Vagina (tissue), 2 donors: Measurements from ENCODE around the gene PLEKHD1. TPM values are rescaled to one million over a fixed set of nuclear protein-coding genes. Genes with fewer than 3 reads are reported as not detected.
A peak's percentile ranks its signal among the peaks of the same experiment; 100 is the strongest.

Experiments used
- DNase-seq, 2 donors: peaks; one replicate each; pipeline ENCODE4 v3.0.0-alpha.2; 2017; ENCODE audit errors: extremely low spot score in 2 of 2
- H3K27ac ChIP-seq: fragments of 200-600 bp; sonication (generic); one replicate; pipeline ENCODE4 v1.5.1; 2019
- H3K27me3 ChIP-seq: fragments of 200-600 bp; sonication (generic); one replicate; pipeline ENCODE4 v1.5.1; 2019
- H3K36me3 ChIP-seq, 2 donors: fragments of 200-600 bp; sonication (generic); one replicate each; pipeline ENCODE4 v1.5.1; 2017 to 2019
- H3K4me1 ChIP-seq: fragments of 200-600 bp; sonication (generic); one replicate; pipeline ENCODE4 v1.5.1; 2019
- H3K4me3 ChIP-seq, 2 donors: fragments of 200-600 bp; sonication (generic); 1 replicate in 1 of 2; 2 replicates in 1 of 2; pipeline ENCODE4 v1.5.1; 2016 to 2019
- H3K9me3 ChIP-seq: fragments of 200-600 bp; sonication (generic); one replicate; pipeline ENCODE4 v1.5.1; 2019
- POLR2A ChIP-seq, 2 donors: fragments of 450-650 bp; IDR thresholded peaks; one replicate each; pipeline ENCODE4 v1.6.1; 2017; ENCODE audit warnings: antibody characterized with exemption in 2 of 2, mild to moderate bottlenecking in 2 of 2, moderate library complexity in 2 of 2
- POLR2AphosphoS5 ChIP-seq, 2 donors: sonication (generic); formaldehyde crosslinking; IDR thresholded peaks; one replicate each; pipeline ENCODE4 v1.9.0; 2017; ENCODE audit warnings: antibody characterized with exemption in 2 of 2, mild to moderate bottlenecking in 2 of 2, low read depth in 1 of 2; ENCODE audit not compliant: insufficient read depth in 1 of 2
- intact Hi-C: fragments of 100-400 bp; cut with DNase I; formaldehyde crosslinking; loops from one replicate; pipeline ENCODE4 v1.15.1; 2023
- total RNA-seq: library from RNA; depleted of rRNA; stranded (reverse); fragments of >200 nt; gene quantifications from one replicate; pipeline ENCODE4 v1.2.3, GENCODE V29; 2016
- TF ChIP-seq, protein P1 (sequence below), 3 experiments: fragments of 450-650 bp in 2 of 3; fragments of 200-600 bp in 1 of 3; sonication (generic) in 1 of 3; IDR thresholded peaks; one replicate each; pipeline ENCODE4 v1.5.1; 2017 to 2019; ENCODE audit warnings: antibody characterized with exemption in 3 of 3, mild to moderate bottlenecking in 2 of 3, moderate library complexity in 2 of 3

The PLEKHD1 gene
- total RNA-seq, 1 donor from 2014 or later = not detected

DNA sequence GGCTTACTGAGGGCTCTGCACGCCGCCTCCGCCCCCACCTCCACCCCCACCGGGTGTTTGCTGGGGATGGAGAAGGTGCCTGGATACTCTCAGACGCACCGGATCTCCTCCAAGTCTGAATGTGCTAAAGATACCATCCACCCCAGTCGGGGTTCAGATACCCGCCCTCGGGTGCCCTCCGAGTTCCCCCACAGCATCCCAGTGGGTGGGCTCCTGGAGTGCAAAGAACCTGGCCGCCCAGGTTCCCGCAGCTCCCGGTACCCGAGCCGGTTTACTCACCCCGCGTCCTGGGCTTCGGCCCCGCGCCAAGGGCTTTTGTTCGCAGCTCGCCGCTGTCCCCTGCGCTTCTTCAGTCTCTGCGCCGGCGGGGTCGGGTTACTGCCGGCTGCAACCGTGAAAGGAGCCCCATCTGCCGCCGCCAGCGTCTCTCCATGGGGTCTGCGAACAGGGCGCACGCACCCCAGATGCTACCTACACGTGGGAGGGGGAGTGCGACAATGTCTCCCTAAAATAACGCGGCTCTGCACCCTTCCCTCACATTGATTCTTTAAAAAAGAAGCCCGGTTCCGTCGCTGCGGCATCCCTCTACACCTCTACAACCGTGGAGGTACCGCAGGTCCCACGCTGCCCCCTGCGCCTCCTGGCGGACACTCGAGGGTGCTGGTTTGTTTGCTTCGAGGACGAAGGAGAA lies 89.9 kb downstream of the PLEKHD1 start, which contains the start of gene CCDC177:
CCDC177 (minus strand) TSS at position 609 of the 691 bp plus-strand sequence. CDS start 1,249 bp downstream, outside the sequence.
- peak in 1 of 2 donors; percentile 28 for TF ChIP-seq POLR2AphosphoS5 (IDR thresholded peaks at IDR 0.05; ENCODE audit: insufficient read depth in 1 of 2, low read depth in 1 of 2)
- TF ChIP-seq, protein P1, sequence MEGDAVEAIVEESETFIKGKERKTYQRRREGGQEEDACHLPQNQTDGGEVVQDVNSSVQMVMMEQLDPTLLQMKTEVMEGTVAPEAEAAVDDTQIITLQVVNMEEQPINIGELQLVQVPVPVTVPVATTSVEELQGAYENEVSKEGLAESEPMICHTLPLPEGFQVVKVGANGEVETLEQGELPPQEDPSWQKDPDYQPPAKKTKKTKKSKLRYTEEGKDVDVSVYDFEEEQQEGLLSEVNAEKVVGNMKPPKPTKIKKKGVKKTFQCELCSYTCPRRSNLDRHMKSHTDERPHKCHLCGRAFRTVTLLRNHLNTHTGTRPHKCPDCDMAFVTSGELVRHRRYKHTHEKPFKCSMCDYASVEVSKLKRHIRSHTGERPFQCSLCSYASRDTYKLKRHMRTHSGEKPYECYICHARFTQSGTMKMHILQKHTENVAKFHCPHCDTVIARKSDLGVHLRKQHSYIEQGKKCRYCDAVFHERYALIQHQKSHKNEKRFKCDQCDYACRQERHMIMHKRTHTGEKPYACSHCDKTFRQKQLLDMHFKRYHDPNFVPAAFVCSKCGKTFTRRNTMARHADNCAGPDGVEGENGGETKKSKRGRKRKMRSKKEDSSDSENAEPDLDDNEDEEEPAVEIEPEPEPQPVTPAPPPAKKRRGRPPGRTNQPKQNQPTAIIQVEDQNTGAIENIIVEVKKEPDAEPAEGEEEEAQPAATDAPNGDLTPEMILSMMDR (IDR thresholded peaks at IDR 0.05) = peak in 2 of 3 experiments; percentile 60 to 74
- TF ChIP-seq POLR2A (IDR thresholded peaks at IDR 0.05) = no peak
- Histone ChIP-seq H3K27me3 (no peaks in the 10 kb centered on the region), H3K9me3 (no peaks in the 10 kb centered on the region), H3K36me3 (no peaks in the 10 kb centered on the region), H3K4me3 (peak within 1 kb of the TSS; percentile 27 to 53), H3K4me1 (peaks cover 27% of the 10 kb centered on the region), H3K27ac (no peak within 1 kb of the TSS)
- intact Hi-C loops = loop anchor here (10.0 kb wide), 1 partner anchor 1010 kb away; no protein-coding TSS in a partner anchor
- DNase-seq = no peak

DNA sequence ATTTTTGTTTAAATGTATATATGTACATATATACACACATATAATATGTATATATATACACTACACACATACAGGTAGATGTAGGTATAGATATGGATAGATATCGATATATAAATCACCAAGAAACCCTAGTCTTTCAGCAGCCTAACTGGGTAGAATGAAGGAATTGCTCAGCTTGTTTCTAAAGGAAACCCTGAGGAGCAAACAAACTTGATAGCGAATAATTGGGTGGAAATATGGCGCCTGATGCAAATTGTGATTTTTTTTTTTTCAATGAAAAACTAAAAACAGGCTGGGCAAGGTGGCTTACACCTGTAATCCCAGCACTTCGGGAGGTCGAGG lies 90.4 kb downstream of the PLEKHD1 start:
- no peak overlapping the region for H3K4me3 ChIP-seq
- H3K27me3 ChIP-seq = no peaks in the 10 kb centered on the region
- H3K9me3 ChIP-seq = no peaks in the 10 kb centered on the region
- TF ChIP-seq POLR2A (IDR thresholded peaks at IDR 0.05) (no peak), POLR2AphosphoS5 (IDR thresholded peaks at IDR 0.05; ENCODE audit: insufficient read depth in 1 of 2, low read depth in 1 of 2) (peak in 1 of 2 donors; percentile 4)
- TF ChIP-seq, protein P1 (IDR thresholded peaks at IDR 0.05) = peak in 1 of 3 experiments; percentile 11
- intact Hi-C loops = loop anchor here (10.0 kb wide), 1 partner anchor 1010 kb away; no protein-coding TSS in a partner anchor
- no peak overlapping the region for H3K27ac ChIP-seq
- H3K36me3 ChIP-seq = no peaks in the 10 kb centered on the region
- no peak for DNase-seq
- peaks cover 27% of the 10 kb centered on the region for H3K4me1 ChIP-seq

DNA sequence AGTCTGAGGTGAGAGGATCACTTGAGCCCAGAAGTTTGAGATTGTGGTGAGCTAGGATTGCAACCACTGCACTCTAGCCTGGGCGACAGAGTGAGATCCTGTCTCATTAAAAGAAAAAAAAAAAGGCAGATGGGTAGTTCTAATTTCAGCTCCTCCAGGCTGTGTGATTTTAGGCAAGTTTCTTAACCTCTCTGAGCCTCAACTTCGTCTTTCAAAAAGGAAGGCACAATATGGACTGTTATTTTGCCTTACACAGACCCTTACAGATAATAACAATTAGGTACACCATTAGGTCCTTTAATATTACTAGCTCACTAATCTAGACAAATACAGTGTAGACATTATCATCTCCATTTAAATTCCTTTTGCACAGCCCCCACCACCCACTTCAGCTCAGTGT lies 94.9 kb downstream of the PLEKHD1 start:
- H3K27me3 ChIP-seq = no peaks in the 10 kb centered on the region
- no peaks in the 10 kb centered on the region for H3K9me3 ChIP-seq
- H3K27ac ChIP-seq = no peak overlapping the region
- no peaks in the 10 kb centered on the region for H3K36me3 ChIP-seq
- intact Hi-C loops = loop anchor here (10.0 kb wide), 1 partner anchor 1005 kb away; no protein-coding TSS in a partner anchor
- no peak for DNase-seq
- H3K4me3 ChIP-seq = no peak overlapping the region
- peaks cover 4% of the 10 kb centered on the region for H3K4me1 ChIP-seq
- no peak for TF ChIP-seq POLR2AphosphoS5 (IDR thresholded peaks at IDR 0.05; ENCODE audit: insufficient read depth in 1 of 2, low read depth in 1 of 2)
- TF ChIP-seq, protein P1 (IDR thresholded peaks at IDR 0.05) = no peak
- TF ChIP-seq POLR2A (IDR thresholded peaks at IDR 0.05) = no peak

DNA sequence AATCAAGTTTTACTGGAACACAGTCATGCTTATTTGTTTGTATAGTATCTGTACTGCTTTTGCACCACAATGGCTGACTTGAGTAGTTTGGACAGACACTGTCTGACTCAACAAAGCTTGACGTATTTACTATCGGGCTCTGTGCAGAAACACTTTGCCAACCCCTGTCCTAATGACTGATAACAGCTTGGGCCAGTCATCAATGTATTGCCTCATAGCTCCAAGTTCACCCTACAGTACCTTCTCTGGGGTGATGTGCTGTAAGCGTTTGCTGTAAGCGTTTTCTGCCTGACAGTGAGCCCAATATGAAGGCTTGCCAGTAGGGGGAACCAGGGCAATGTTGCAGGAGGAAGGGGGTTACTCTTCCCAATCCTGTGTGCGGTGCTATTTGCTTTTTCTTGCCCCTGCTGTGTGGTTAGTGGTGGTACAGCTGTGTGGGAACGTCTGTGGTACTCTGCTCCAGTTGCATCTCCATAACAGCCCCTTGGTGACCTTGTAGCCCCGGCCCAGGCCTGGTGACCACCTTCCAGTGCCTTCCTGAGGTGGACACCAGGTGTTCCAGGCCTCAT lies 95.6 kb downstream of the PLEKHD1 start:
- DNase-seq = no peak
- H3K9me3 ChIP-seq = no peaks in the 10 kb centered on the region
- H3K27ac ChIP-seq = no peak overlapping the region
- intact Hi-C loops = no loop called here
- TF ChIP-seq POLR2AphosphoS5 (IDR thresholded peaks at IDR 0.05; ENCODE audit: insufficient read depth in 1 of 2, low read depth in 1 of 2) (peak in 1 of 2 donors; percentile 27), POLR2A (IDR thresholded peaks at IDR 0.05) (no peak)
- TF ChIP-seq, protein P1 (IDR thresholded peaks at IDR 0.05) = no peak
- H3K4me1 ChIP-seq = no peaks in the 10 kb centered on the region
- no peaks in the 10 kb centered on the region for H3K27me3 ChIP-seq
- no peaks in the 10 kb centered on the region for H3K36me3 ChIP-seq
- H3K4me3 ChIP-seq = no peak overlapping the region

Other genes starting within 250 kb of the PLEKHD1 start
- gene GALNT16, start 224.6 kb upstream of the PLEKHD1 start, total RNA-seq = 5.2 TPM
- 77.8 TPM for gene ERH, start 86.4 kb upstream of the PLEKHD1 start, total RNA-seq
- 46.7 TPM for gene SLC39A9, start 86.0 kb upstream of the PLEKHD1 start, total RNA-seq
- not detected for gene CCDC177, start 90.1 kb downstream of the PLEKHD1 start, total RNA-seq
- gene SUSD6, start 126.9 kb downstream of the PLEKHD1 start, total RNA-seq = 36.6 TPM